ENCODE measurements around the gene PARVB.

PARVB gene

DNA sequence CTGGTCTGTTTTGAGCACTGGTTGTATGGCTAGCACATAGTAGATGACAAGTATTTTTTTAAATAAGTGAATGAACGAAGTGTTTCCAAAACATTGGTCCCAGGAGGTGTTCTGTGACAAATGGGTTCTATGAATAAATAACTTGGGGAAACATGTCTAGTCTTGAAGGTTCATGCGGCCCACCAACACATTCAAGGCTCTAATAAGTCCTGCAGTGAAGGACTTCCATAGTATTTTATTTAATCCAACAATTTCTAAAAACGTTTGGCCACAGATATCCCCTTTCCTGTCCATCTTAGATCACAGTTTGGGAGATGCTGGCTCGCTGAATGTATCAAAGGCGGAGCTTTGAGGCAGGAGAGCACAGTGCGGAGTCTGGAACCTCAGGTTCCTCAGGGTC is 179.1 kb downstream of the PARVB start:
- no peak overlapping the region for H3K4me3 ChIP-seq (replicated peaks; ENCODE audit: low read depth, low read length)
- DNase-seq (ENCODE audit: low read depth) = no peak
- TF ChIP-seq, protein P1, sequence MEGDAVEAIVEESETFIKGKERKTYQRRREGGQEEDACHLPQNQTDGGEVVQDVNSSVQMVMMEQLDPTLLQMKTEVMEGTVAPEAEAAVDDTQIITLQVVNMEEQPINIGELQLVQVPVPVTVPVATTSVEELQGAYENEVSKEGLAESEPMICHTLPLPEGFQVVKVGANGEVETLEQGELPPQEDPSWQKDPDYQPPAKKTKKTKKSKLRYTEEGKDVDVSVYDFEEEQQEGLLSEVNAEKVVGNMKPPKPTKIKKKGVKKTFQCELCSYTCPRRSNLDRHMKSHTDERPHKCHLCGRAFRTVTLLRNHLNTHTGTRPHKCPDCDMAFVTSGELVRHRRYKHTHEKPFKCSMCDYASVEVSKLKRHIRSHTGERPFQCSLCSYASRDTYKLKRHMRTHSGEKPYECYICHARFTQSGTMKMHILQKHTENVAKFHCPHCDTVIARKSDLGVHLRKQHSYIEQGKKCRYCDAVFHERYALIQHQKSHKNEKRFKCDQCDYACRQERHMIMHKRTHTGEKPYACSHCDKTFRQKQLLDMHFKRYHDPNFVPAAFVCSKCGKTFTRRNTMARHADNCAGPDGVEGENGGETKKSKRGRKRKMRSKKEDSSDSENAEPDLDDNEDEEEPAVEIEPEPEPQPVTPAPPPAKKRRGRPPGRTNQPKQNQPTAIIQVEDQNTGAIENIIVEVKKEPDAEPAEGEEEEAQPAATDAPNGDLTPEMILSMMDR (IDR thresholded peaks at IDR 0.05; ENCODE audit: low read length, missing control alignments) = no peak

DNA sequence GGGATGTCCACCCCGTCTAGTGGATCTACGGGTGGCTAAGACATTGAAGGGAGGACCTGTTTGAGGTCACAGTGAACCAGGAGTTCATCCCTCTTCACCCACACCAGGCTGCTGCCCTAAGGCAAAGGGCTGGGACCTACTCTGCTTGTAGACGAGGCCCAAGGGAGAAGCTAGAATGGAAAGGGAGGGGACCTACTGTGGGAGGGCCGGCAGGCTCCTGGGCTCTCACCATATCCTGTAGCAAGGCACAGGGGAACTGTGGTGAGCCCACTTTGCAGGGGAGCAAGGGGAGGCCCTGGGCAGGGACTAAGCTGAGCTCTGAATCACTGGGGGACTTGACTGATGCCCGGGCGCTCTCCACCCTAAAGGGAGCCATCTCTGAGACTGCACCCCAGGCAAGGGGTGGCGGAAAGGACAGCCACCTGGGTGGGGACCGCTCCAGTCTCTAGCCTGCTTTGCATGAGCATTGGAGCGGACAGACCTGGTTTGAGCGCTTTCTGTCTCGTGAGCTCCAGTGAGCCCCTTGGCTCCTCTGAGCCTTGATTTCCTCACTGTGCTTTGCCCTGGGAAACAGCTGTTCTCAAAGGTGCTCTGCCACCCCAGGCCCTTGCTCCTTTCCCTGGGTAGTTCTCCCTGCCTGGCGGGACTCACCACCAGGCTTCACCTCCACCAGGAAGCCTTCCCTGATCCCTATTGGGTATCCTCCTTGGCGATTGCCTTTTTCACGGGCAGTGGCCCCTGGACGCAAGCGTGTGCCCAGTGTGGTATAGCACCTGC is 180.8 kb downstream of the PARVB start:
- DNase-seq (ENCODE audit: low read depth) = no peak
- no peak overlapping the region for H3K4me3 ChIP-seq (replicated peaks; ENCODE audit: low read depth, low read length)
- TF ChIP-seq, protein P1 (IDR thresholded peaks at IDR 0.05; ENCODE audit: low read length, missing control alignments) = no peak

DNA sequence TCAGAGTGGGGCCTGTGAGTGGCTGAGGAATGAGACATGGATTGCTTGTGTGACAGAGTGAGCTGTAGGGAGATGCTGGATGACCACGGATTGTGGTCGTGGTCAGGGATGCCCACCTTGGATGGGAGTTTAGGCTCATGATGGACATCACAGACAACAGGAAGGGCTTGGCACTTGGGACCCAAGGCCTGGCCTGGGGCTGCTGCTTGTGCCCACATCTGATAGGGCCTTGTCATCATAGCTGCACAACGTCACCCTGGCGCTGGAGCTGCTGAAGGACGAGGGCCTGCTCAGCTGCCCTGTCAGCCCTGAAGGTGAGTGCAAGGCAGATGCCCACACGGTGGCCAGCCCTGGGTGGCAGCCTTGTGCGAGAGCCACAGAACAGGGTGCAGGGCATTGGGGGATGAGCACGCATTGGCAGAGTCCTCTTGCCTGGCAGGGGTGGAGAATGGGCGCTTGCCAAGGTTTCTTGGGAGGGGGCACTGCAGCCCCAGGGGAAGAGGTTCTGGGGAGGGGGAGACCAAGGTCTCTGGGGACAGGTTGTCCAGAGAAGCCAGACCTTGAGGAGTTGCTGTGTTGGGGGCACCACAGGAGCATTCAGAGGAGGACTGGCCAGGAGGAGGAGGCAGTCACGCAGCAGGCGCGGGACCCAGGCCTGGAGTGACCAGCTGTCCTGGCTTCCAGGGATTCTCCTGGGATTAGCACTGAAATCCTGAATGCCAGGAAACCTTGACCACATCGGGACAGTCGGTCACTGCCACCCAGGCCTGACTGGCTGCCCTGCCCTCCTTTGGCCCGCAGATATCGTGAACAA is 181.6 kb downstream of the PARVB start:
- H3K4me3 ChIP-seq (replicated peaks; ENCODE audit: low read depth, low read length) = no peak overlapping the region
- TF ChIP-seq, protein P1 (IDR thresholded peaks at IDR 0.05; ENCODE audit: low read length, missing control alignments) = no peak
- DNase-seq (ENCODE audit: low read depth) = no peak

DNA sequence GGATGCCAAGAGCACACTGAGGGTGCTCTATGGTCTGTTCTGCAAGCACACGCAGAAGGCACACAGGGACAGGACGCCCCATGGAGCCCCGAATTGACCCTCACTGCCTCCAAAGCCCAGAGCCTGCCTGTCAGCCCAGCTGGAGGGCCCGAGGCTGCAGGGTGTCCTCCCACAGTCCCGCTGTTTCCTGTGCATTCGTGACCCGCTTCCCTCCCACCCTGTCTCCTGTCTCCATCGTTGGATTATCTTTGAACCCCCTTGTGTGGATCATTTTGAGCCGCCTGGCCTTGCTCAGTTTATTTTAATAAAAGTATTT is 182.2 kb downstream of the PARVB start:
- TF ChIP-seq, protein P1 (IDR thresholded peaks at IDR 0.05; ENCODE audit: low read length, missing control alignments) = no peak
- H3K4me3 ChIP-seq (replicated peaks; ENCODE audit: low read depth, low read length) = no peak overlapping the region
- no peak for DNase-seq (ENCODE audit: low read depth)

DNA sequence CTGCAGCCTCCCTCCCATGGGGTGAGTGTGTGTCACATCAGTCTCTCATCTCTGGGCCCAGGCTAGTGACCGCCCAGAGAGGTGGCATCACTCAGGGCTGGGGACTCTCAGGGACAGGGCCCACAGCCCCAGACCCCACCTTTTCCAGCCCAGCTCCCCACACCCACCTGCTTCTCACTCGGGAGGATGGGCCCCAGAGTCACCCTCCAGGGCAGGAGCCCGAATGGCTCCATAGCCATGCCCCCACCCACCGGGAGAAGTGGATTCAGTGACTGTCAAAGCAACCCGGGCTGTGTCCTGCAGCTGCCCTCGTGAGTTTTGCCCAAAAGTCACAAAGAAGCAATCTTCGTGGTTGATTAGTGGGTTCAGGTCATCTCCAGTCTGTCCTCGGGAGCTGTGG is 182.6 kb downstream of the PARVB start:
- DNase-seq (ENCODE audit: low read depth) = no peak
- no peak overlapping the region for H3K4me3 ChIP-seq (replicated peaks; ENCODE audit: low read depth, low read length)
- TF ChIP-seq, protein P1 (IDR thresholded peaks at IDR 0.05; ENCODE audit: low read length, missing control alignments) = no peak

DNA sequence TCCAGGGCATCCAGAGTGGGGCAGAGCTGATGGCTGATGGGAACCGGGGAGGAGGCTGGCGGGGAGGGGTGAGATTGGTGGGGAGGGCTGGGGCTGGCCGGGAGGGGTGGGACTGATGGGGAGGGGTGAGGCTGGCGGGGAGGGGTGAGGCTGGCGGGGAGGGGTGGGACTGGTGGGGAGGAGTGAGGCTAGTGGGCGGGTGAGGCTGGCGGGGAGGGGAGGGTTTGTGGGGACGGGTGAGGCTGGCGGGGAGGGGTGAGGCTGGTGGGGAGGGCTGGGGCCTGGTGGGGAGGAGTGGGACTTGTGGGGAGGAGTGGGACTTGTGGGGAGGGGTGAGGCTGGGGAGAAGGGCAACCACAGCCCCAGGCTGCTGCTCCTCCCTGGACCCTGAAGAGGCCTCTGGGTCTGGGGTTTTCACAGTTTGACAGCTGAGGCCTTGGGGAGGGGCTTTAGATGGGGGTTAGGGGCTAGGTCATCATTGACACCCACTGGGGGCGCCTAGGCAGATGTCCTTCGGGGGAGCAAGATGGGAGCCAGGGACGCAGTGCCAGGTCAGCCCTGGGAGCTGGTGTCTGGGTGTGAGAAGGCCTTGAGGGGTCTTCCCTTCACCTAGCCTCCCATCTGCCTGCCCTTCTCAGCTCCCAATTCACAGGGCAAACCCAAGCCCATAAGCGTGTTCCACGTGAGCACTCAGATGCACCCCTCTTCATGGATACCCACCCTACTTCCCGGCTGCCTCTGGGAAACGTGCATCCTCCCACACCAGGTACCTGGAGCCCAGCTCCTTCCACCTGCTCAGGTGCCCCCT is 183.3 kb downstream of the PARVB start:
- TF ChIP-seq, protein P1 (IDR thresholded peaks at IDR 0.05; ENCODE audit: low read length, missing control alignments) = no peak
- DNase-seq (ENCODE audit: low read depth) = no peak
- no peak overlapping the region for H3K4me3 ChIP-seq (replicated peaks; ENCODE audit: low read depth, low read length)

Data from fibroblast of pulmonary artery (primary cell).